HG02885 (cell line): ENCODE measurements around the gene FXR2.

Experiments used
- ATAC-seq: cut with Tn5 transposase; IDR thresholded peaks from one replicate; pipeline ENCODE4 v1.9.1; 2021; ENCODE audit warnings: mild to moderate bottlenecking; ENCODE audit not compliant: unreplicated experiment, poor library complexity

FXR2 gene

GRCh38 chr17:7555320-7555948, 59.3 kb downstream of the FXR2 start:
- ATAC-seq = no peak

- no peak for ATAC-seq
Observed at GRCh38 chr17:7553356-7553755, 61.3 kb downstream of the FXR2 start.

GRCh38 chr17:7552621-7553051, 62.1 kb downstream of the FXR2 start:
- ATAC-seq = no peak

GRCh38 chr17:7551396-7551795, 63.3 kb downstream of the FXR2 start:
- no peak for ATAC-seq

- no peak for ATAC-seq
Observed at GRCh38 chr17:7550344-7550743, 64.4 kb downstream of the FXR2 start.

- ATAC-seq = no peak
Observed at GRCh38 chr17:7549401-7550055, 65.2 kb downstream of the FXR2 start.

- no peak for ATAC-seq
Observed at GRCh38 chr17:7548585-7549400, 65.9 kb downstream of the FXR2 start, which contains the start of gene TNFSF12. TNFSF12 (plus strand) TSS chr17:7549058; CDS start chr17:7549154, 96 bp downstream.

- no peak for ATAC-seq
Observed at GRCh38 chr17:7544911-7545310, 69.8 kb downstream of the FXR2 start.
